Amygdala (tissue), 56 donors: ENCODE measurements around the gene GNA14.
"Not testable (repeated sequence)": the region's sequence is repeated elsewhere in the genome, so short reads cannot be mapped to it uniquely, and the experiment has no call there.

Source experiments
- DNase-seq, 56 donors: peaks; one replicate each; lab custom pipeline; 2025; lab: John Stamatoyannopoulos, UW

The GNA14 gene

GRCh38 chr9:77648234-77649108 is at the start of gene GNA14:
Gene GNA14 (minus strand): TSS chr9:77648322. CDS start chr9:77647793, 529 bp downstream.
- DNase-seq, result peak in 40 of 56 donors; percentile 13 to 71 (median 36)

GRCh38 chr9:77697238-77697984 is 49.3 kb upstream of the GNA14 start:
- no peak for DNase-seq

GRCh38 chr9:77690723-77691122 is 42.6 kb upstream of the GNA14 start:
- DNase-seq, result not testable (repeated sequence)

- not testable (repeated sequence) for DNase-seq
These were observed 42.0 kb upstream of the GNA14 start for GRCh38 chr9:77690119-77690518.

GRCh38 chr9:77687737-77688136 is 39.6 kb upstream of the GNA14 start:
- not testable (repeated sequence) for DNase-seq

- DNase-seq, result no peak
These were observed 32.5 kb upstream of the GNA14 start for GRCh38 chr9:77680581-77680980.

GRCh38 chr9:77679661-77680368 is 31.7 kb upstream of the GNA14 start:
- DNase-seq, result no peak

GRCh38 chr9:77679088-77679487 is 31.0 kb upstream of the GNA14 start:
- DNase-seq, result no peak

- DNase-seq, result no peak
These were observed 29.9 kb upstream of the GNA14 start for GRCh38 chr9:77677957-77678535.

GRCh38 chr9:77677397-77677796 is 29.3 kb upstream of the GNA14 start:
- DNase-seq, result peak in 1 of 56 donors; percentile 16

GRCh38 chr9:77673941-77674791 is 26.0 kb upstream of the GNA14 start:
- no peak for DNase-seq

- no peak for DNase-seq
These were observed 24.1 kb upstream of the GNA14 start for GRCh38 chr9:77672183-77672582.

GRCh38 chr9:77667151-77667550 is 19.0 kb upstream of the GNA14 start:
- DNase-seq, result no peak

GRCh38 chr9:77663754-77664153 is 15.6 kb upstream of the GNA14 start:
- DNase-seq, result peak in 3 of 56 donors; percentile 3 to 13 (median 8)

GRCh38 chr9:77661566-77662085 is 13.5 kb upstream of the GNA14 start:
- DNase-seq, result no peak

- no peak for DNase-seq
These were observed 11.8 kb upstream of the GNA14 start for GRCh38 chr9:77659926-77660325.

GRCh38 chr9:77651203-77651602 is 3.1 kb upstream of the GNA14 start:
- no peak for DNase-seq

GRCh38 chr9:77649109-77649812 is 1.1 kb upstream of the GNA14 start:
- no peak for DNase-seq
